ENCODE results near the gene SCT. TPM values are rescaled to one million over a fixed set of nuclear protein-coding genes. Genes with fewer than 3 reads are reported as not detected.

The SCT gene
- total and polyA plus RNA-seq, 2 of the 8 experiments (the other 6 are each of a cell fraction or from before 2014, with no cell fraction given): 1.7 to 2.0 TPM

GRCh38 chr11:626475-627307, at the start of gene SCT (continued):
- TF ChIP-seq RAD21 (IDR thresholded peaks at IDR 0.05 in 1 of 2, conservative IDR thresholded peaks at IDR 0.05 in 1 of 2; ENCODE audit: low read depth in 2 of 2, low read length in 2 of 2) (no peak), CTBP2 (IDR thresholded peaks at IDR 0.05; ENCODE audit: borderline replicate concordance, insufficient read depth, insufficient read length, low read length) (no peak), JUN (IDR thresholded peaks at IDR 0.05; ENCODE audit: low read depth, low read length) (no peak), SP4 (IDR thresholded peaks at IDR 0.05; ENCODE audit: low read length) (no peak), YY1 (IDR thresholded peaks at IDR 0.05; ENCODE audit: low read depth, low read length) (no peak), MAFK (IDR thresholded peaks at IDR 0.05; ENCODE audit: low read depth, low read length) (no peak), POU5F1 (IDR thresholded peaks at IDR 0.05; ENCODE audit: low read depth, low read length) (no peak), CEBPB (IDR thresholded peaks at IDR 0.05; ENCODE audit: low read depth, low read length) (no peak), EP300 (IDR thresholded peaks at IDR 0.05; ENCODE audit: borderline replicate concordance in 1 of 2, low read depth in 2 of 2, low read length in 2 of 2) (no peak)
